K562 (cell line): Measurements from ENCODE around the gene SMOC2. TPM values are rescaled to one million over a fixed set of nuclear protein-coding genes. Genes with fewer than 3 reads are reported as not detected.

Source experiments
- ATAC-seq: fragments of 200-7000 bp; cut with Tn5 transposase; 3 replicates; pipeline ENCODE4 v1.9.1; 2020; ENCODE audit warnings: moderate library complexity
- BruUV-seq: library from RNA; stranded (reverse); fragments of 400-500 nt; replicated peaks from 2 replicates; lab custom pipeline; 2021; lab: Mats Ljungman, UMichigan
- CTCF ChIA-PET: fragments of 300-600 bp; formaldehyde crosslinking; extraction: SDS; loops from one replicate; lab custom pipeline; 2021; ENCODE audit warnings: low intra/inter-chr PET ratio; lab: Yijun Ruan, JAX
- POLR2A ChIA-PET: fragments of 300-600, 350-650 bp; sonication (Branson Sonifier 250); formaldehyde crosslinking; extraction: SDS; loops from one replicate; lab custom pipeline; 2021; ENCODE audit warnings: antibody characterized with exemption, inconsistent platforms; lab: Yijun Ruan, JAX
- DNase-seq, 4 experiments: peaks; one replicate each; pipeline versions ENCODE4 v3.0.0 to v3.0.0-alpha.2; 2011 to 2018; ENCODE audit warnings: low spot score in 3 of 4, mixed read lengths in 3 of 4; ENCODE audit errors: extremely low read depth in 1 of 4
- FAIRE-seq: peaks from 2 replicates; lab custom pipeline; 2011; peaks lifted over from hg19 to GRCh38; lab: Jason Lieb, UNC
- H2AFZ ChIP-seq: 2 replicates; pipeline ENCODE4 v1.6.0; 2011; ENCODE audit warnings: low read depth, low read length, control low read depth, inconsistent platforms
- H3K27ac ChIP-seq: fragments of 200-600 bp; 3 replicates; pipeline ENCODE4 v1.8.0; 2011; ENCODE audit warnings: low read depth, mild to moderate bottlenecking, control low read depth, inconsistent platforms, low read length, moderate library complexity, mixed read lengths; ENCODE audit errors: extremely low read depth
- H3K27me3 ChIP-seq, 2 experiments: fragments of 300-600 bp in 1 of 2; 2 replicates in 1 of 2; 3 replicates in 1 of 2; pipeline versions ENCODE4 v1.6.0 to v1.8.0; 2011; ENCODE audit warnings: inconsistent platforms in 2 of 2, low read length in 2 of 2, mild to moderate bottlenecking in 1 of 2, mixed read lengths in 1 of 2, moderate library complexity in 1 of 2; ENCODE audit not compliant: control insufficient read depth in 2 of 2, insufficient read depth in 2 of 2
- H3K36me3 ChIP-seq: fragments of 300-600 bp; 3 replicates; pipeline ENCODE4 v1.8.0; 2011; ENCODE audit warnings: mild to moderate bottlenecking, low read length, inconsistent platforms; ENCODE audit not compliant: control insufficient read depth, insufficient read depth
- H3K4me1 ChIP-seq, 2 experiments: fragments of 200-600 bp in 1 of 2; replicated peaks in 1 of 2; 2 replicates in 1 of 2; 3 replicates in 1 of 2; pipeline versions ENCODE4 v1.5.1 to v1.8.0; 2011; ENCODE audit warnings: inconsistent platforms in 2 of 2, low read length in 2 of 2, mild to moderate bottlenecking in 1 of 2, mixed read lengths in 1 of 2, moderate library complexity in 1 of 2; ENCODE audit not compliant: control insufficient read depth in 2 of 2, insufficient read depth in 2 of 2
- H3K4me2 ChIP-seq: 2 replicates; pipeline ENCODE4 v1.6.1; 2011; ENCODE audit warnings: low read length, control low read depth, inconsistent platforms, mixed read lengths; ENCODE audit not compliant: insufficient read depth
- H3K4me3 ChIP-seq: fragments of 200-600 bp; sonication (generic), shearing (Covaris generic); 2 replicates; pipeline ENCODE4 v1.5.1; 2016; ENCODE audit warnings: control low read depth, inconsistent platforms
- H3K79me2 ChIP-seq: fragments of 200-600 bp; 3 replicates; pipeline ENCODE4 v1.8.0; 2011; ENCODE audit warnings: low read length, inconsistent platforms; ENCODE audit not compliant: control insufficient read depth, insufficient read depth
- H3K9ac ChIP-seq, 2 experiments: 2 replicates each; pipeline versions ENCODE4 v1.6.0 to v1.6.1; 2011; ENCODE audit warnings: low read depth in 2 of 2, low read length in 2 of 2, control low read depth in 1 of 2, inconsistent platforms in 1 of 2, mild to moderate bottlenecking in 1 of 2, mixed read lengths in 1 of 2; ENCODE audit not compliant: insufficient read depth in 1 of 2
- H3K9me1 ChIP-seq: one replicate; pipeline ENCODE4 v1.6.0; 2011; ENCODE audit warnings: inconsistent platforms, mild to moderate bottlenecking, low read length, moderate library complexity; ENCODE audit not compliant: control insufficient read depth, insufficient read depth
- H3K9me3 ChIP-seq: replicated peaks from 2 replicates; pipeline ENCODE4 v1.5.1; 2011; ENCODE audit warnings: low read depth, low read length, inconsistent platforms; ENCODE audit not compliant: control insufficient read depth, insufficient read depth
- H4K20me1 ChIP-seq: replicated peaks from 2 replicates; pipeline ENCODE4 v1.6.1; 2011; ENCODE audit warnings: low read length, inconsistent platforms, mixed read lengths; ENCODE audit not compliant: control insufficient read depth, insufficient read depth
- CBFA2T2 ChIP-seq: fragments of 450-650 bp; conservative IDR thresholded peaks from 2 replicates; pipeline ENCODE4 v1.6.1; 2017; ENCODE audit warnings: mild to moderate bottlenecking
- CLOCK ChIP-seq: fragments of 250-450 bp; sonication (Bioruptor Pico); IDR thresholded peaks from 2 replicates; pipeline ENCODE4 v1.4.0; 2020; ENCODE audit warnings: mild to moderate bottlenecking, moderate library complexity, borderline replicate concordance
- CREM ChIP-seq: IDR thresholded peaks from 2 replicates; pipeline ENCODE4 v1.6.1; 2014; ENCODE audit warnings: antibody characterized with exemption, low read depth
- HDAC2 ChIP-seq: fragments of 450-650 bp; IDR thresholded peaks from 2 replicates; pipeline ENCODE4 v1.6.1; 2016; ENCODE audit warnings: mild to moderate bottlenecking
- LCOR ChIP-seq: sonication (generic); formaldehyde crosslinking; IDR thresholded peaks from 2 replicates; pipeline ENCODE4 v1.8.0; 2022; ENCODE audit warnings: mild to moderate bottlenecking, missing genetic modification reagents
- PHF20 ChIP-seq: fragments of 450-650 bp; IDR thresholded peaks from 2 replicates; pipeline ENCODE4 v1.6.1; 2018; ENCODE audit not compliant: partially characterized antibody
- REST ChIP-seq, 2 experiments: fragments of 450-650 bp; formaldehyde crosslinking in 1 of 2; IDR thresholded peaks; 2 replicates each; pipeline versions ENCODE4 v1.4.0 to v1.6.1; 2014 to 2020; ENCODE audit warnings: mild to moderate bottlenecking in 2 of 2, borderline replicate concordance in 1 of 2, low read depth in 1 of 2
- RUNX1 ChIP-seq: sonication (generic); IDR thresholded peaks from 2 replicates; pipeline ENCODE4 v1.6.1; 2016; ENCODE audit warnings: antibody characterized with exemption, low read depth
- YBX1 ChIP-seq: fragments of 450-650 bp; IDR thresholded peaks from 2 replicates; pipeline ENCODE4 v1.7.1; 2016; ENCODE audit warnings: mild to moderate bottlenecking
- ZNF707 ChIP-seq: fragments of 250-450 bp; sonication (Bioruptor Pico); conservative IDR thresholded peaks from 2 replicates; pipeline ENCODE4 v1.8.0; 2022; ENCODE audit warnings: inconsistent platforms, mild to moderate bottlenecking, moderate library complexity
- whole genome bisulfite sequencing: fragments of 100-300 bp; shearing (Covaris generic); methylation state at CpG from one replicate; pipeline ENCODE4 v1.1.6; 2016; ENCODE audit warnings: low coverage, mixed read lengths; ENCODE audit not compliant: insufficient coverage; ENCODE audit errors: missing lambda C conversion rate; 5-methylcytosine and 5-hydroxymethylcytosine counted together
- in situ Hi-C: fragments of 300-500 bp; cut with MboI; formaldehyde crosslinking; loops from 4 replicates; pipeline ENCODE4 v1.15.0; 2018; ENCODE audit warnings: inconsistent platforms, mixed read lengths
- intact Hi-C: fragments of 100-400 bp; cut with micrococcal nuclease; formaldehyde crosslinking; loops from 2 replicates; pipeline ENCODE4 v1.14.2; 2022
- polyA plus RNA-seq, 8 experiments: library from polyadenylated mRNA; depleted of rRNA in 4 of 8; stranded (reverse) in 5 of 8; unstranded in 3 of 8; fragments of >200 nt; fragmentation: Nextera tagmentation in 2 of 8; fragmentation: Illumina TruSeq in 1 of 8; extraction: Ambion mirVana in 2 of 8; extraction: Trizol in 1 of 8; gene quantifications; 2 replicates each; pipeline versions ENCODE4 v1.2.1 to v1.2.3, GENCODE V29; 2011 to 2014; ENCODE audit warnings: inconsistent platforms in 1 of 8, missing spikeins in 1 of 8
- total RNA-seq, 7 experiments: library from RNA; depleted of rRNA in 6 of 7; stranded (reverse); fragments of >200 nt in 6 of 7; fragmentation: Illumina TruSeq in 2 of 7; extraction: Trizol in 2 of 7; gene quantifications; 2 replicates each; pipeline versions ENCODE4 v1.2.1 to v1.2.3, GENCODE V29; 2011 to 2021; ENCODE audit warnings: low replicate concordance in 1 of 7

Gene SMOC2
- total and polyA plus RNA-seq, 9 of the 15 experiments (the other 6 are each of a cell fraction or from before 2014, with no cell fraction given): 0.45 to 2.3 (median 1.1) TPM

GRCh38 chr6:168670401-168670985, 229.5 kb downstream of the SMOC2 start:
- H3K4me3 ChIP-seq: no peak overlapping the region
- H3K9me3 ChIP-seq: no peaks in the 10 kb centered on the region
- 3% methylated on average over 12 of the region's 12 CpGs for WGBS
- intact Hi-C loops (no loop called here), in situ Hi-C loops (no loop called here)
- H3K79me2 ChIP-seq: no peaks in the 10 kb centered on the region
- POLR2A ChIA-PET: no interaction called here
- ATAC-seq (no peak), DNase-seq (no peak), FAIRE-seq (no peak)
- H2AFZ ChIP-seq: no peak overlapping the region
- no peak overlapping the region for H3K9ac ChIP-seq
- H3K9me1 ChIP-seq: peaks cover under 1% of the 10 kb centered on the region
- H4K20me1 ChIP-seq: no peaks in the 10 kb centered on the region
- H3K27ac ChIP-seq: no peak overlapping the region
- CTCF ChIA-PET: no interaction called here
- BruUV-seq: no TSS peak
- no peaks in the 10 kb centered on the region for H3K4me1 ChIP-seq
- no peaks in the 10 kb centered on the region for H3K36me3 ChIP-seq
- no peak for TF ChIP-seq REST (IDR thresholded peaks at IDR 0.05; ENCODE audit: borderline replicate concordance)
- TF ChIP-seq REST (CRISPR knock-in tag; IDR thresholded peaks at IDR 0.05; ENCODE audit: low read depth): no peak
- no peak for TF ChIP-seq LCOR (CRISPR knock-in tag)
- no peak for TF ChIP-seq RUNX1
- no peak for TF ChIP-seq PHF20
- TF ChIP-seq CLOCK: no peak
- TF ChIP-seq ZNF707 (CRISPR knock-in tag): no peak
- no peak for TF ChIP-seq CREM
- no peak for TF ChIP-seq CBFA2T2
- no peak for TF ChIP-seq HDAC2
- TF ChIP-seq YBX1: no peak
- peaks cover 17 to 29% of the 10 kb centered on the region in 2 experiments; a peak in 4 of 5 replicates for H3K27me3 ChIP-seq
- H3K4me2 ChIP-seq: no peak overlapping the region
